ENCODE results near the gene LRRK1. TPM values are rescaled to one million over a fixed set of nuclear protein-coding genes. Genes with fewer than 3 reads are reported as not detected.

Gene LRRK1
- total RNA-seq, 2 donors from 2014 or later: 18.6 to 20.3 TPM

GRCh38 chr15:101018016-101018415, 98.9 kb downstream of the LRRK1 start:
- no peak overlapping the region for H3K27ac ChIP-seq
- peaks cover 0 to 2% of the 10 kb centered on the region in 2 donors for H3K36me3 ChIP-seq
- intact Hi-C loops (cut with DNase I): loop anchor here (5.0 kb wide), 1 partner anchor 69 kb away; no protein-coding TSS in a partner anchor

DNA sequence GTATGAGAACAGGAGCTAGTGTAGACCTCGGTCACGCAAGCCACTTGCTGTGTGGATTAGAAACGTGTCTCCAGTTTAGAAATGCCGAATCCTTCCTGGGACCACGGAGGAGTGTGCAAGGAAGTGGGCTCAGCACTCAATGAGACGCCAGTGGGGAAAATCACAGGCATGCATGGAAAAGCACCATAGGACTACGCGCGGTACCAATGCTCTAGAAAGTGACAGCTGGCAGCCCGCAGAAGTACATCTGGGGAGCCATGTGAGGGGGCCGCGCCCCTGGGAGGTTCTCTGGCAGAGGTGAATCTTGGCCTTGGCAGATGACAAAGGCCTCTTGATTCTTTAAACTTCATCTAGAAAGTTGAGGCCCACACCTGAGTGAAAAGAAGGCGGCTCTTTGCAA, 99.3 kb downstream of the LRRK1 start:
- 84% methylated on average over 13 of the region's 13 CpGs for WGBS
- no peaks in the 10 kb centered on the region for H3K4me1 ChIP-seq (replicated peaks)
- peaks cover 0 to 2% of the 10 kb centered on the region in 2 donors for H3K36me3 ChIP-seq
- DNase-seq (ENCODE audit: low spot score): no peak
- H3K27ac ChIP-seq: no peak overlapping the region
- H3K4me3 ChIP-seq: no peak overlapping the region
- H3K27me3 ChIP-seq (replicated peaks; ENCODE audit: insufficient read depth): no peaks in the 10 kb centered on the region
- intact Hi-C loops (cut with DNase I): loop anchor here (5.0 kb wide), 1 partner anchor 69 kb away; no protein-coding TSS in a partner anchor
- no peak for TF ChIP-seq POLR2AphosphoS5 (IDR thresholded peaks at IDR 0.05)
- no peak for TF ChIP-seq POLR2A (IDR thresholded peaks at IDR 0.05)
- TF ChIP-seq CTCF (IDR thresholded peaks at IDR 0.05): no peak
- H3K9me3 ChIP-seq: no peaks in the 10 kb centered on the region

More at GRCh38 chr15:101018016-101018415, 98.9 kb downstream of the LRRK1 start:
- H3K4me3 ChIP-seq: no peak overlapping the region
- no peak for DNase-seq (ENCODE audit: low spot score)
- H3K4me1 ChIP-seq (replicated peaks): no peaks in the 10 kb centered on the region
- H3K27me3 ChIP-seq (replicated peaks; ENCODE audit: insufficient read depth): no peaks in the 10 kb centered on the region
- TF ChIP-seq POLR2AphosphoS5 (IDR thresholded peaks at IDR 0.05) (no peak), POLR2A (IDR thresholded peaks at IDR 0.05) (no peak), CTCF (IDR thresholded peaks at IDR 0.05) (no peak)
- H3K9me3 ChIP-seq: no peaks in the 10 kb centered on the region
- WGBS: 66% methylated on average over 1 of the region's 1 CpG

DNA sequence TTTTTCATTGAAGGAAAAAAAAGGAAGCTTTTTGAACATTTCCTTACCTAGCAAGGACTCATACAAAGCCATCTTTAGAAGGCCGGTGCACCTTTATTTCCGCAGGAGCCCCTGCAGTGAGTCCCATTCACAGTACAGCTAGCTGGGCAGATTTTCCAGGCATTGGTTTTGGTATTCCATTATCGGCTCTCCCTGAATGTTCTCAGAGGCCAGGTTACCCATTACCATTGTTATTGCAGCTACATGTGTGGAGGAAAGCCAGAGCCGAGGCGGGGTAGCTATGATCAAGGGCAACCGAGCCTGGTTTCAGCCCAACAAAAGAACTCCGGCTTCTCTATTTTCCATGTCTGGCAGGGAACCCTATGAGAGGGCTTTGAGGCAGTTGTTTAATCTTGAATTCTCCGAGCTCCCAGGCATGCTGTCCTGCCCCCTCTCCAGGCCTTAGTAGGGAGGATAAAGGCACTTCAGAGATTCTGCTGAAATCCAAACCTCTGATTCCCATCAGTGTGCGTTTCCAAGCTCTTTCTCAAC, 100.3 kb downstream of the LRRK1 start:
- 80% methylated on average over 9 of the region's 9 CpGs for WGBS
- no peak for DNase-seq (ENCODE audit: low spot score)
- no peaks in the 10 kb centered on the region for H3K4me1 ChIP-seq (replicated peaks)
- H3K27ac ChIP-seq: no peak overlapping the region
- TF ChIP-seq POLR2AphosphoS5 (IDR thresholded peaks at IDR 0.05): no peak
- no peak for TF ChIP-seq POLR2A (IDR thresholded peaks at IDR 0.05)
- TF ChIP-seq CTCF (IDR thresholded peaks at IDR 0.05): no peak
- no peak overlapping the region for H3K4me3 ChIP-seq
- intact Hi-C loops (cut with DNase I): loop anchor here (5.0 kb wide), 1 partner anchor 68 kb away; no protein-coding TSS in a partner anchor
- no peaks in the 10 kb centered on the region for H3K36me3 ChIP-seq
- H3K9me3 ChIP-seq: no peaks in the 10 kb centered on the region
- no peaks in the 10 kb centered on the region for H3K27me3 ChIP-seq (replicated peaks; ENCODE audit: insufficient read depth)

DNA sequence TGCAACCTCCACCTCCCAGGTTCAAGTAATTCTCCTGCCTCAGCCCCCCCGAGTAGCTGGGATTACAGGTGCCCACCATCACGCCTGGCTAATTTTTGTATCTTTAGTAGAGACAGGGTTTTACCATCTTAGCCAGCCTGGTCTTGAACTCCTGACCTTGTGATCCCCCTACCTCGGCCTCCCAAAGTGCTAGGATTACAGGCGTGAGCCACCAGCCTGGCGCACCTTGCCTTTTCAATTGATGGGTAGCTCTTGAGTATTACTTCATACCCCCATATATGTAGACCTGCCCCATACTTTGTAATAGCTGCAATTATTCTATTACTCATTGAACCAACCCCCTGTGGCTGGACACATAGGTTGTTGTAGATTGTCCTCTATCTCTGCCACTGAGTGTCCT, 101.3 kb downstream of the LRRK1 start:
- intact Hi-C loops (cut with DNase I): no loop called here
- 95% methylated on average over 5 of the region's 5 CpGs for WGBS
- Histone ChIP-seq H3K27ac (no peak overlapping the region), H3K4me1 (replicated peaks) (no peaks in the 10 kb centered on the region), H3K9me3 (no peaks in the 10 kb centered on the region), H3K36me3 (no peaks in the 10 kb centered on the region), H3K4me3 (no peak overlapping the region), H3K27me3 (replicated peaks; ENCODE audit: insufficient read depth) (no peaks in the 10 kb centered on the region)
- TF ChIP-seq POLR2AphosphoS5 (IDR thresholded peaks at IDR 0.05): no peak
- no peak for TF ChIP-seq CTCF (IDR thresholded peaks at IDR 0.05)
- TF ChIP-seq POLR2A (IDR thresholded peaks at IDR 0.05): no peak
- no peak for DNase-seq (ENCODE audit: low spot score)

GRCh38 chr15:101020945-101021344, 101.8 kb downstream of the LRRK1 start:
- Histone ChIP-seq H3K9me3 (no peaks in the 10 kb centered on the region), H3K4me3 (no peak overlapping the region), H3K27ac (no peak overlapping the region), H3K4me1 (replicated peaks) (no peaks in the 10 kb centered on the region), H3K27me3 (replicated peaks; ENCODE audit: insufficient read depth) (no peaks in the 10 kb centered on the region), H3K36me3 (no peaks in the 10 kb centered on the region)
- 89% methylated on average over 10 of the region's 10 CpGs for WGBS
- intact Hi-C loops (cut with DNase I): no loop called here
- DNase-seq (ENCODE audit: low spot score): no peak
- no peak for TF ChIP-seq POLR2AphosphoS5 (IDR thresholded peaks at IDR 0.05)
- no peak for TF ChIP-seq CTCF (IDR thresholded peaks at IDR 0.05)
- TF ChIP-seq POLR2A (IDR thresholded peaks at IDR 0.05): no peak

Measured in prostate gland (tissue), 2 donors.